Measurements from ENCODE around the gene EPHA1. TPM values are rescaled to one million over a fixed set of nuclear protein-coding genes. Genes with fewer than 3 reads are reported as not detected.

The EPHA1 gene
- total and polyA plus RNA-seq, 2 donors (not counting 3 experiments of a cell fraction or from before 2014, with no cell fraction given): 0.07 TPM; not detected in 1

DNA sequence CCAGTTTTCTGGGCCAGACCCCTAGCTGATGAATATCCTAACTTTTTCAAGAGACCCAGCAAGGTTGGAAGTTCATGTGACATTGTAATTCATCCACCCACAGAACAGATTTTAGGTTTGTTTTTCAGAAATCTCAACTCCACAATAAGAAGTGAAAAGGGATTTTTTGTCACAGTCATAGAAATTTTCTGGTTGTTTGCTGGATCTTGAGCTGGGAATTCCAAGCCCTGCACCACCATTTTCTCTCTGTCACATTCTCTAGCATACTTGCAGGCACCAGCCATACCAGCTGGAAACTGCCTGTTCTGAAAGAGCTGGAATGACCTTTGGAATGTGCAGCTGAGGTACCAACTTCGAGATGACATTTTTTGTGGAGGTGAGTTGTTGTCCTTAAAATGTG, 43.1 kb upstream of the EPHA1 start:
- TF ChIP-seq, protein P1, sequence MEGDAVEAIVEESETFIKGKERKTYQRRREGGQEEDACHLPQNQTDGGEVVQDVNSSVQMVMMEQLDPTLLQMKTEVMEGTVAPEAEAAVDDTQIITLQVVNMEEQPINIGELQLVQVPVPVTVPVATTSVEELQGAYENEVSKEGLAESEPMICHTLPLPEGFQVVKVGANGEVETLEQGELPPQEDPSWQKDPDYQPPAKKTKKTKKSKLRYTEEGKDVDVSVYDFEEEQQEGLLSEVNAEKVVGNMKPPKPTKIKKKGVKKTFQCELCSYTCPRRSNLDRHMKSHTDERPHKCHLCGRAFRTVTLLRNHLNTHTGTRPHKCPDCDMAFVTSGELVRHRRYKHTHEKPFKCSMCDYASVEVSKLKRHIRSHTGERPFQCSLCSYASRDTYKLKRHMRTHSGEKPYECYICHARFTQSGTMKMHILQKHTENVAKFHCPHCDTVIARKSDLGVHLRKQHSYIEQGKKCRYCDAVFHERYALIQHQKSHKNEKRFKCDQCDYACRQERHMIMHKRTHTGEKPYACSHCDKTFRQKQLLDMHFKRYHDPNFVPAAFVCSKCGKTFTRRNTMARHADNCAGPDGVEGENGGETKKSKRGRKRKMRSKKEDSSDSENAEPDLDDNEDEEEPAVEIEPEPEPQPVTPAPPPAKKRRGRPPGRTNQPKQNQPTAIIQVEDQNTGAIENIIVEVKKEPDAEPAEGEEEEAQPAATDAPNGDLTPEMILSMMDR (IDR thresholded peaks at IDR 0.05; ENCODE audit: extremely low read depth in 1 of 2, insufficient read depth in 1 of 2, low read depth in 1 of 2, low read length in 2 of 2): no peak
- TF ChIP-seq JUN (IDR thresholded peaks at IDR 0.05; ENCODE audit: borderline replicate concordance, insufficient read depth, insufficient read length, low read depth): no peak
- TF ChIP-seq EZH2 (IDR thresholded peaks at IDR 0.05; ENCODE audit: borderline replicate concordance, low read depth, low read length, severe bottlenecking): no peak
- TF ChIP-seq, protein P2, sequence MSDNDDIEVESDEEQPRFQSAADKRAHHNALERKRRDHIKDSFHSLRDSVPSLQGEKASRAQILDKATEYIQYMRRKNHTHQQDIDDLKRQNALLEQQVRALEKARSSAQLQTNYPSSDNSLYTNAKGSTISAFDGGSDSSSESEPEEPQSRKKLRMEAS (IDR thresholded peaks at IDR 0.05; ENCODE audit: insufficient read depth, insufficient read length): no peak
- TF ChIP-seq POLR2AphosphoS5 (IDR thresholded peaks at IDR 0.05; ENCODE audit: insufficient read depth, low read depth, low read length): no peak
- no peak for TF ChIP-seq MYC (IDR thresholded peaks at IDR 0.05; ENCODE audit: low read depth, low read length)
- no peak for TF ChIP-seq FOS (IDR thresholded peaks at IDR 0.05; ENCODE audit: borderline replicate concordance, insufficient read depth, low read length)
- Histone ChIP-seq H3K9ac (replicated peaks; ENCODE audit: extremely low read depth, insufficient read depth, low read length) (no peak overlapping the region), H4K20me1 (replicated peaks; ENCODE audit: control insufficient read depth, extremely low read depth, insufficient read depth, low read length) (no peaks in the 10 kb centered on the region), H3K9me3 (replicated peaks; ENCODE audit: control insufficient read depth, insufficient read depth, low read length) (no peaks in the 10 kb centered on the region), H3K79me2 (ENCODE audit: control insufficient read depth, insufficient read depth, low read length) (no peaks in the 10 kb centered on the region), H2AFZ (ENCODE audit: low read depth, low read length) (no peak overlapping the region), H3K9me1 (replicated peaks; ENCODE audit: control insufficient read depth, extremely low read depth, insufficient read depth, low read length) (no peaks in the 10 kb centered on the region), H3K4me3 (replicated peaks in 1 of 3; ENCODE audit: insufficient read depth in 1 of 3, low read depth in 1 of 3, low read length in 3 of 3) (no peak overlapping the region), H3K4me2 (ENCODE audit: insufficient read depth, low read length) (no peak overlapping the region), H3K4me1 (ENCODE audit: control insufficient read depth, extremely low read depth, insufficient read depth, low read length) (peaks cover 4% of the 10 kb centered on the region), H3K36me3 (ENCODE audit: control insufficient read depth in 2 of 2, extremely low read depth in 1 of 2, insufficient read depth in 2 of 2, low read length in 2 of 2) (no peaks in the 10 kb centered on the region), H3K27me3 (ENCODE audit: control insufficient read depth in 2 of 2, insufficient read depth in 2 of 2, low read length in 2 of 2) (no peaks in the 10 kb centered on the region), H3K27ac (ENCODE audit: insufficient read depth, low read depth, low read length) (no peak overlapping the region)
- dilution Hi-C loops (cut with MboI; ENCODE audit: extremely low pct_ligation_motif_present, low sequenced_read_pairs): no loop called here
- BruUV-seq (replicated peaks): no TSS peak
- ChIA-PET POLR2A (no interaction called here), CTCF (interaction anchor here (1.4 kb wide), 1 partner anchor 53 kb away, joined by 3 read pairs; no protein-coding TSS in a partner anchor)
- FAIRE-seq (no peak), DNase-seq (ENCODE audit: low read depth, low spot score) (no peak)
- intact Hi-C loops (cut with micrococcal nuclease): no loop called here

Measured in endothelial cell of umbilical vein (primary cell).